GM12872 (cell line): Measurements from ENCODE around the gene PEX5L.

ENCODE experiments used
- TF ChIP-seq, protein P1 (sequence below): IDR thresholded peaks from 3 replicates; pipeline ENCODE4 v1.5.1; 2011; ENCODE audit warnings: low read depth, mild to moderate bottlenecking, low read length, moderate library complexity; ENCODE audit not compliant: insufficient read depth

PEX5L gene, protein sequence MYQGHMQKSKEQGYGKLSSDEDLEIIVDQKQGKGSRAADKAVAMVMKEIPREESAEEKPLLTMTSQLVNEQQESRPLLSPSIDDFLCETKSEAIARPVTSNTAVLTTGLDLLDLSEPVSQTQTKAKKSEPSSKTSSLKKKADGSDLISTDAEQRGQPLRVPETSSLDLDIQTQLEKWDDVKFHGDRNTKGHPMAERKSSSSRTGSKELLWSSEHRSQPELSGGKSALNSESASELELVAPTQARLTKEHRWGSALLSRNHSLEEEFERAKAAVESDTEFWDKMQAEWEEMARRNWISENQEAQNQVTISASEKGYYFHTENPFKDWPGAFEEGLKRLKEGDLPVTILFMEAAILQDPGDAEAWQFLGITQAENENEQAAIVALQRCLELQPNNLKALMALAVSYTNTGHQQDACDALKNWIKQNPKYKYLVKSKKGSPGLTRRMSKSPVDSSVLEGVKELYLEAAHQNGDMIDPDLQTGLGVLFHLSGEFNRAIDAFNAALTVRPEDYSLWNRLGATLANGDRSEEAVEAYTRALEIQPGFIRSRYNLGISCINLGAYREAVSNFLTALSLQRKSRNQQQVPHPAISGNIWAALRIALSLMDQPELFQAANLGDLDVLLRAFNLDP

DNA sequence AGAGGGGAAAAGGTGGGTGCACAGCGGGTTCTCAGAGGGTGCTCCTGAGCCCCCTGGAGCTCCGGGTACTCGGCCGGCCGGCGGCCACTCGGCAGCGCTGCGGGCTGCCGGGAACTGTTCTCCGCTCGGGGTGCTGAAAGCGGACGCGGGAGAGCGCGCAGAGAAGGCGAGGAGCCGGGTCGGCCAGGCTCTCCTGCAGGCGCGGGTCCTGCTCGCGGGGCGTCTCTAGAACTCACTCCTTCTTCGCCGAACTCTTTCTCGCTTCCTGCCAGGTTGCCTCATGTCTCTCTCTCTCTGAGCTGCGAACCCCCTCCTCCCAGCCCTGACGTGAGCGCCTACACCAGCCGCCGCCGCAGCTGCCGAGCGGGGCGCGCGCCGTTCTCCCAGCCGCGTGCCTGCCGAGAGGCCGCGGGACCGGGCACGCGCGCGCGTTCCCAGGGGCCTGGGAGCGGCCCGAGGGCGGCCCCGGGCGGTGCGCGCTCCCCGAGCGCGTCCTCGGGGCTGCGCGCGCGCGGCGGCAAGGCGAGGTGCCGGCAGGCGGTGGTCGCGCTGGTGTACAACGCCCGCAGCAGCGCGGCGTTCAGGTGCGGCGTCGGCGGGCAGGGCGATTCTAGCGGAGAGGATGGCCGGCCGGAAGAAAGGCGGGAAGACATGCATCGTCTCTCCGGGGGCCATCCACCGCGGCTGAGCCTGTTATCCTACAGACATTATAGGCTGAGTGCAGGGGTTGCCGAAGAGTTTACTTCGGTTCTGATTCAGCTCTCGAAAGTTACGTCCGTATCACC lies at the start of gene PEX5L:
Gene PEX5L (minus strand): TSS at position 267 of the 785 bp plus-strand sequence. CDS start 338 bp downstream, outside the sequence.
- TF ChIP-seq, protein P1, sequence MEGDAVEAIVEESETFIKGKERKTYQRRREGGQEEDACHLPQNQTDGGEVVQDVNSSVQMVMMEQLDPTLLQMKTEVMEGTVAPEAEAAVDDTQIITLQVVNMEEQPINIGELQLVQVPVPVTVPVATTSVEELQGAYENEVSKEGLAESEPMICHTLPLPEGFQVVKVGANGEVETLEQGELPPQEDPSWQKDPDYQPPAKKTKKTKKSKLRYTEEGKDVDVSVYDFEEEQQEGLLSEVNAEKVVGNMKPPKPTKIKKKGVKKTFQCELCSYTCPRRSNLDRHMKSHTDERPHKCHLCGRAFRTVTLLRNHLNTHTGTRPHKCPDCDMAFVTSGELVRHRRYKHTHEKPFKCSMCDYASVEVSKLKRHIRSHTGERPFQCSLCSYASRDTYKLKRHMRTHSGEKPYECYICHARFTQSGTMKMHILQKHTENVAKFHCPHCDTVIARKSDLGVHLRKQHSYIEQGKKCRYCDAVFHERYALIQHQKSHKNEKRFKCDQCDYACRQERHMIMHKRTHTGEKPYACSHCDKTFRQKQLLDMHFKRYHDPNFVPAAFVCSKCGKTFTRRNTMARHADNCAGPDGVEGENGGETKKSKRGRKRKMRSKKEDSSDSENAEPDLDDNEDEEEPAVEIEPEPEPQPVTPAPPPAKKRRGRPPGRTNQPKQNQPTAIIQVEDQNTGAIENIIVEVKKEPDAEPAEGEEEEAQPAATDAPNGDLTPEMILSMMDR, result no peak

DNA sequence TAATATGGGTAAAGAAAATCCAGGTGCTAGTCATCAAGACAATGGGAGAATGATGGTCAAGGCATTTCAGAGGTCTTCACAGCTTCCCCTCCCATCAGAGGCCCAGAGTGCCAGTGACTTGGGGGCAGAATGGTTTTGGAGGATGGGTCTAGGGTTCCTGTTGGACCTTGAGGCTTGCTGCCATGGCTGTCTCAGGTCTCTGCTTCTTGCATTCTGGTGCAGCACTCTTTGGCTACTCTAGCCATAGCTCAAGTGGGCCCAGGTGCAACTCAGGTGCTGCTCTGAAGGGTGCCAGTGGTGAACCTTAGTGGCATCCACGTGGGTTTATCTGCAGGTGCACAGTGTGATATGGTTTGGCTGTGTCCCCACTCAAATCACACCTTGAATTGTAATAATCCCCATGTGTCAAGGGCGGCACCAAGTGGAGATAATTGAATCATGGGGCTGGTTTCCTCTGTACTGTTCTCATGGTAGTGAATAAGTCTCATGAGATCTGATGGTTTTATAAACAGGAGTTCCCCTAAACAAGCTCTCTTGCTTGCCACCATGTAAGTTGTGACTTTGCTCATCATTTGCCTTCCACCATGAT lies 48.5 kb upstream of the PEX5L start:
- TF ChIP-seq, protein P1, result peak; percentile 41; the same call in 2 of the 3 replicates

DNA sequence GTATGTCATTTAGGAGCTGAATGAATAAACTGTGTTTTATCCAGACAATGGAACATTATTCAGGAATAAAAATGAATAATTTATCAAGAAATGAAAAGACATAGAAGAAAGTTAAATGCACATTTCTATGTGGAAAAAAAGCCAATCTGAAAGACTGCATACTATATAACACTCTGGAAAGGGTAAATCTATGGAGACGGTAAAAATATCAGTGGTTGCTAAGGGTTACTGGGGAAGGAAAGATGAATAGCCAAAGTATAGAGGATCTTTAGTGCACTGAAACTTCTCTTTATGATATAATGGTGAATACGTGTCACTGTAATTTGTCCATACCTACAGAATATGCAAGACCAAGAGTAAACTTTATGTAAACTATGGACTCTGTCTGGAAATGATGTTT lies 46.0 kb upstream of the PEX5L start:
- TF ChIP-seq, protein P1, result no peak

DNA sequence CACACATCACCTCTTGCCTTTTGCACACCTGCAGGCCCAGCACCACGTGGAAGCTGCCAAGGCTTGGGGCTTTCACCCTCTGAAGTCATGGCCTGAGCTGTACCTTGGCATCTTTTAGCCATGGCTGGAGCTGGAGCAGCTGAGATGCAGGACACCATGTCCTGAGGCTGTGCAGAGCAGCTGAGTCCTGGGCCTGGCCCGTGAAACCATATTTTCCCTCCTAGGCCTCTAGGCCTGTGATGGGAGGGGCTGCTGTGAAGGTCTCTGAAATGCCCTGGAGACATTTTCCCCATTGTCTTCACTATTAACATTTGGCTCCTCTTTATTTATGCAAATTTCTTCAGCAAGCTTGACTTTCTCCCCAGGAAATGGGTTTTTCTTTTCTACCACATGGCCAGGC lies 41.9 kb upstream of the PEX5L start:
- TF ChIP-seq, protein P1, result no peak

DNA sequence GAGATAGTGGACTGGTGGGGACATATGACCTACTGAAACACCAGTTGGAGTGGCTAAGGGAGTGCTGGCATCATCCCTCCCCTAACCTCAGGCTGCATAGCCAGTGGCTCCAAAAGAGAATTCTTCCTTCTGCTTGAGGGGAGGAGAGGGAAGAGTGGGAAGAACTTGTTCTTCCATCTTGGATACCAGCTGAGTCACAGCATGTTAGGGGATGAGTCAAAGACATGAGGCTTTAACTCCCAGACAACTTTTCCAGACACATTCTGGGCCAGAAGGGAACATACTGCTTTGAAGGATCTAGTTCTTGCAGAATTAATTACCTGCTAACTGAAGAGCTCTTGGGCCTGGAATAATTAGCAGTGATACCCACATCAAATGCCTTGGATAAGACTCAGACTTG lies 36.8 kb upstream of the PEX5L start:
- TF ChIP-seq, protein P1, result no peak

DNA sequence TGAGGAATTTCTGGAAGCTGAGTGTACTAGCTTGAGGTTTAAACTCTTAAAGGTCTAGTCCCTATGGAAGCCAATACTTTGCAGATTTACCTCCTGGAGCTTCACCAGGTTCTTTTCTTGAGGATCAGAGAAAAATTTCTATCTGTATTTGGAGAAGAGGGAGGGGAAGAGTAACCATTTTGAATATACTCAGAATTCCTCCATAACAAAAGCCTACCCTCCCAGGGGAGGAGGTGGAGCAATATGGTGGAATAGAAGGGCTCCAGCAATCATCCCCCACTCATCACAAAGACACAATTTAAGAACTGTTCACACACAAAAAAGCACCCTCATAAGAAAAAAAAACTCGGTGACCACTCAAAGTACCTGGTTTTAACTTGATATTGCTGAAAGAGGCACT lies 36.0 kb upstream of the PEX5L start:
- TF ChIP-seq, protein P1, result no peak

DNA sequence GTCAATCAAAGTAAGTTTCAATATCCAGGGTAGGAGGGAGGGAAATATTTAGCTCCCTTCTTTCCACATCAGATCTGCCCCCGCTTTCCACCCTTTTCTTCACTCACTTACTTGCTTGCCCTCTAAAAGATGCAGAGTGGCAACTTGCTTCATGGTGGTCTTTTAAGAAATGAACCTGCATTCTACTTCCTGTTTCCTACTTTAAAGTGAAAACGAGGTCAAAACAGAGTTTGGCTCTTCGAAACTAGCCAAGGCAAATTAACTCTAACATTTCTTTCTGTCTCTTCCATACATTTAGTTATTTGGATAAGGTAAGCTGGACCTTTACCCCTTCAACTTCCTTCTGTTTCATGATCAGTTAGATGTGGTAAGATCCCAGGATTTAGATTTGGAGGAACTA lies 34.2 kb upstream of the PEX5L start:
- TF ChIP-seq, protein P1, result no peak
